Myocyte (in vitro differentiated cells): ENCODE measurements around the gene TNFRSF8. TPM values are rescaled to one million over a fixed set of nuclear protein-coding genes. Genes with fewer than 3 reads are reported as not detected.

Experiments
- DNase-seq: peaks from one replicate; pipeline ENCODE4 v3.0.0-alpha.2; 2012; ENCODE audit warnings: low read depth
- total RNA-seq: library from RNA; depleted of rRNA; stranded (reverse); fragments of >200 nt; gene quantifications from 2 replicates; pipeline ENCODE4 v1.2.3, GENCODE V29; 2014

The TNFRSF8 gene
- total RNA-seq, 1 donor from 2014 or later: 0.16 TPM

DNA sequence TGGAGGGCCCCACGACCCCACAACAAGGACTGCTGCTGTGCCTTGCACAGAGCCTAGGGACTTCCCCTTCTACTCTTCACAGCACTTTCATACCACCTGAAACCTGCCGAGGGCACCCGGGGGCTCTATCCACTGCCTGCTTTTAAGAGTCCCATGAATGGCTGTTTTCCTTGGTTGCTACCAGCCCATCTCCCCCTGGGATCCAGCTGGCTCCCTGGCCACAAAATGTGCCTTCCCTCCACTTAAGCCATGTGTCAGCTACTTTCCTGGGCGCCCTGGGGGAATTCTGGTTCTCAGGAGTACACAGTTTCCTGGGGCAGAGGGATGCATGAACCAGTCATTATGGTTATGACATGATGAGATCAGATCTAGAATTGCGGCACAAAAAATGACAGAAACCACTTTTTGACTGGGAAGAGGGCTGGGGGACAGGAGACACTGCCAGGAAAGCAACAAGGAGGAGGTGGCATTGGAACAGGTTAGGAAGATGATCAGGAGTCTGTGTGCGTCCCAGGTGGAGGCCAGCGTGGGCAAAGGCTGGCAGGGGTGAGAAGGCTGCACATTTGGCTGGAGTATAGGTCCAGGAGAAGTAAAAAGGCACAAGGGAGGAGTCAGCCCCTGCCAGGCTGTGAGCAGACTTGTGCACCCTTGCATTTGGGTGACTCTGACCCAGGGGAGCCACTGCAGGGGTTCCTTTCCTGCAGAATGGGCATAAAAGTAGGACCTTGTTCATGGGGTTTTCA, 3.2 kb upstream of the TNFRSF8 start:
- DNase-seq: no peak

DNA sequence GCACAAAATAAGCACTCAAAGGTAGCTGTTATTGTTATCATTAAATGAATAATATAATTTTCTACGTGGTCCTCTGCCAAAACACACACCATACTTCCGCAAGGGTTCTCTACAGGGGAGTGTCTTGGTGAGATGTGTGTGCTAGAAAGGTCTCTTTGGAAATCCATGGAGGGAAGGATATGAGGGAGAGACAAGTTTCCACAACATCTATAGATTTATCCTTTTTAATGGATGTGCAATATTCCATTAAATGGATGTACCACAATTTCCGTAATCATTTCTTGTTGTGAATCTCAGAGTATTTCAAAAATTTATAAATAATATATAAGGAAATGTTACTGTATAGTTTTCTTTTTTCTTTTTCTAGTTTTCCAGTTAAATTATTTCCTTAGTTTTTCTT, 2.6 kb upstream of the TNFRSF8 start:
- DNase-seq: no peak

DNA sequence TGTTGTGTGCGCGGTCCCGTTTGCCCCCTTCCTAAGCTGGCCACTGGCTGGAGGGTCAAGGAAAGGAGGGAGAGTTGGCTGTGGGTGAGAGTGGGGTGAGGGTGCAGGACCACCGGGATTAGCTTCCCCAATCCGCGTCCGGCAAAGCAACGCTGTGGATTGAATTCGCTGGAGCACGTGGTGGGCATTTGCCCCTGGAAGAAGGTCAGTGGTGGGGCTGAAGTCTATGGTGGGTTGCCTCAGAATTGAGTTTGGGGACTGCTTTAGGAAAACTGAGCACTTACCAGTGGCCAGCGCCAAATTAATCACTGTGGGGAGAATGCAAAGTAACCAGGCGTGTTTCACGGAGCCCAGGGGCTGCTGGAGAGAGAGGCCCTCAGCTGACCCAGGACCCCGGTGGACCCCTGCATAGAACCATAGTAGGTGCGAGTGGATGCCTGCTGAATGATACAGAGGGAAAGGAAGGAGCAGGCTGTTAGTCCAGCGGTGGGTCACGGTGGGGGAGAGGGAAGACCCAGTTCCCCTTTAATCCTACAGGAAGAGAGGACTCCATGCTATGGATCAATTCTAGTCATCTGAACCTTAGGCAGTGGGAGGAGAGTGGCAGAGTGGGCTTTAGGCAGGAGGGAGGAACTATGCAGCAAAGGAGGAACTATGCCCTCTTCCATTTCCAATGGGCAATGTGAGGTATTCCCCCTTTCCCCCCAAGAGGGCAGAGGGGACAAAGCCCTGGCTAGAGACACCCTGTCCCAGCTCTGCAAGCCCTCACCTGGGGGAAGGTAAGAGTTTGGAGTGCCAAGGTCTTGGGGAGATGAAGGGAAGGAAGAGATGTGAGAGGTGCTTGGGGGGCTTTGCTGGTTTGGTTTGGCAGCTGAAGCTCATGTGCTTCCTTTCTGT, 1.2 kb downstream of the TNFRSF8 start:
- DNase-seq: no peak

DNA sequence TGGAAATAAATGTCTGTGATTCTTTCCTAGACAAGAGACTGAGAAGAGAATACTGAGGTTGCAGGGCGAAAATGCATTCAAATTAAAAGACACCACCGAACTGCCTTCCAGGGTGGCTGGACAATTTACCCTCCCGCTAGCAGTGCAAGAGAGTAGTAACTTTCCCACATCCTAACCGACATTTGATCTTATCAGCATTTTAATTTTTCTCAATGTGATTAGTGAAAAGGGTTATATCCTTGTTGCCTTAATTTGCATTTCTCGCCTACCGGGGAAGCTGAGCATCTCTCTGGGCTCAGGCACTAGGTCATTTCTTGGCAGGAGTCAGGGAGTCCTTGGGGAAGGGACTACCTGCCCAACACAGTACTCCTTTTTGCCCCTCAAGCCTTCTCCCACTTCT, 2.8 kb downstream of the TNFRSF8 start:
- no peak for DNase-seq

DNA sequence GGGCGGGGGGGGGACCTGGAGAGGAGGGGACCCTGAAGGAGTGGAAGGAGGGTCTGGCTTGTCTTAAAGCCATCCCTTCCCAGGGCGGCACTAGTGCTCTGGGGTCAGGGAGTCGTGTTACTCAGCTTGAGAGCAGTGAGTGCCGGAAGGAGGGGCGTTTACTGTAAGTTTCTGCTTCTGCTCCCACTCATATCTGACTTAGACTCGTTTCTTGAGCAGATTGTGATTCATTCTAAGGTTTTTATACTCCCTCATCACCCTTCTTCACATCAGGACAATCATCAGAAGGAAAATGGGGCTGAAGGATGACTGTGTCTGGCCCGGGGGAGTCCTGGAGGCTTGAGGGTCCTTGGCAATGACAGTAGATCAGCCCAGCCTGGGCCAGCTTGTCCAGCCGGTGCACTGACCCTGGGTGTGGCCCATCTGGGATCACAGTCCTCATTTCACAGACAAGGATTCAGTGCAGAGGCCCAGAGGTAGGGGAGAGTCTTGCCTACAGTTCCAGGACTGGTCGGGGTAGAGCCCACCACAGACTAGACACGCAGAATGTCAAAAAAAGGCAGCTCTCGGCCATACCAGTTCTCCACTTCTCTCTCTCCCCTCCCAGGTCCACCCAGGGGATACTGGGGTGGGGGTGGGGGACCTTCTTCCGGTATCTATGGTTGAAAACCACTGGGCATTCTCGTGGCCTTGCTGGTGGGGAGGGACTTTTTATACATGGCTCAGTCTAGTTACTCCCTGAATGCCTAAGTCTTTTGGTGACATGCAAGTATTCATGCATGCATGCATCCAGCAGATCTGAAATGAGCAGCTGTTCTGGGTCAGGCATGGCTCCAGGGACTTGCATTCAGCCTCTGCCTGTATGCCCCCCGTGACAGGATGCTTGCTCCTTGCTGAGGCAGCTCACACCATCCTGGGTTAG, 5.1 kb downstream of the TNFRSF8 start:
- peak; percentile 87 for DNase-seq

DNA sequence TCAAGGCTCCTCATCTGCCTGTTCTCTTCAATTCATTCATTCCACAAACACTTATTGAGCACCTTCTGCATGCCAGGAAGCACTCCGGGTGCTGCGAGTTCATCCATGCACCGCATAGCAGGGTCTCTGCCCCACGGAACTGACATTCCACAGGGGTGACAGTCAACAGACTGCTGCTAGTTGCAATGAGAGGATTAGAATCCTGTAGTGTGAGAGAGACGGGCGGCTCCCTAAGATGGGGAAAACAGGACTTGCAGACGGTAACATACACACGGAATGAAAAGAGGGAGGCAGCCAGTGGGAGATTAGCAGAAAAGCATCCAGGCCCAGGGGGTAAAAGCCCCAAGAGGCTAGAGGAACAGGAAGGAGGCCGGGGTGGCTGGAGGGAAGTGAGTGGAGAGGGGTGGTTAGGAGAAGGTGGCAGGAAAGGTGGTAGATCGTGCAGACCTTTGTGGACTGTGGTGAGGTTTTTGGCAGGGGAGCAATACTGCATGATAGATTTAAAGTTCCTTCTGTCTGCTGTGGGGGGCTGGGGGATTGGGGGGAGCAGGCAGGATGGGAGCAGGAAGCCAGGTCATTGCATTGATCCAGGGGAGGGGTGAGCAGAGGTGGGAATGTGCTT, 6.6 kb downstream of the TNFRSF8 start:
- DNase-seq: no peak

DNA sequence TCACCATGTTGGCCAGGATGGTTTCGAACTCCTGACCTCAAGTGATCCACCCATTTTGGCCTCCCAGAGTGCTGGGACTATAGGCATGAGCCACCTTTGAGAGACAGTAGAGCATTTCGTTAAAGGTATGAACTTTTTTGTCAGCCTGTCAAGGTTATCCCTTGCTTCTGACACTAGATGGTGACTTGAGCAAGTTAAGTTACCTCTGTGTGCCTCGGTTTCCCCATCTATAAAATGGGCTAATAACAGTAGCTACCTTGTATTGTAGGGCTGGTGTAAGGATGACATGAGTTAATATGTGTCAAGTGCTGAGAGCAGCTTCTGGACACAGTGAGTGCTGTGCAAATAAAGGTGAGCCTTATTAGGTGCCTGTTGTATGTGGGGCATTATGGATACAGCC, 8.8 kb downstream of the TNFRSF8 start:
- no peak for DNase-seq

DNA sequence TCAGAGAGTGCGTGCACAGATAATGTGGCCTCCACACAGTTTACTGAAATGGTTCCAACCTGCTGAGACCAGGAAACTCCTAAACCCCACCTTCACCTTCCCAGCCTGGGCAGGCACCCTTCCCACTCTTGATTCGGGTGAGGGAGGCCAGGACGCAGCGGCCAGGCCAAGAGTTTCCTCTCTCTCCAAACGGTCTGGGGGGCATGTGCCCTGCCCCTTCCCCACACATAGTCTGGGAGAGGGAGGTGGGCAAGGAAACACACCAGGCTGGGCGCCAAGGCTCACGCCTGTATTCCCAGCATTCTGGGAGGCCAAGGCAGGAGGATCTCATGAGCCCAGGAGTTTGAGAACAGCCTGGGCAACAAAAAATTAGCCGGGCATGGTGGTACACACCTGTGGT, 9.6 kb downstream of the TNFRSF8 start:
- no peak for DNase-seq

DNA sequence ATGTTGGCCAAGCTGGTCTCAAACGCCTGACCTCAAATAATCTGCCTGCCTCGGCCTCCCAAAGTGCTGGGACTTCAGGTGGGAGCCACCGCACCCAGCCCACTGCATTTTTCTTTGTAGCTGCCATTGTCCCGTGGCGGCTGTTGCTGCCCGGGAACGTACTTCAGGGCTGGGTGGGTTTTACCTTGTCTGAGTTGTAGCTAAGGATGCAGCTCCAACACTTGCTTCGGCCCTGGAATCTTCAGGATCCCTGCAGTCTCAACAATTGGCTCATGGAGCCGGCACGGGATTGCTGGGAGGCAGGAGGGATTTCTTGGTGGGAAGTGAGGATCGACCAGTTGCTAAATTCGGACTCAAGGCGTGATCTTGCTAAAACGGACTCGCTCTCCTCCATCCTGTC, 10.7 kb downstream of the TNFRSF8 start:
- DNase-seq: no peak

DNA sequence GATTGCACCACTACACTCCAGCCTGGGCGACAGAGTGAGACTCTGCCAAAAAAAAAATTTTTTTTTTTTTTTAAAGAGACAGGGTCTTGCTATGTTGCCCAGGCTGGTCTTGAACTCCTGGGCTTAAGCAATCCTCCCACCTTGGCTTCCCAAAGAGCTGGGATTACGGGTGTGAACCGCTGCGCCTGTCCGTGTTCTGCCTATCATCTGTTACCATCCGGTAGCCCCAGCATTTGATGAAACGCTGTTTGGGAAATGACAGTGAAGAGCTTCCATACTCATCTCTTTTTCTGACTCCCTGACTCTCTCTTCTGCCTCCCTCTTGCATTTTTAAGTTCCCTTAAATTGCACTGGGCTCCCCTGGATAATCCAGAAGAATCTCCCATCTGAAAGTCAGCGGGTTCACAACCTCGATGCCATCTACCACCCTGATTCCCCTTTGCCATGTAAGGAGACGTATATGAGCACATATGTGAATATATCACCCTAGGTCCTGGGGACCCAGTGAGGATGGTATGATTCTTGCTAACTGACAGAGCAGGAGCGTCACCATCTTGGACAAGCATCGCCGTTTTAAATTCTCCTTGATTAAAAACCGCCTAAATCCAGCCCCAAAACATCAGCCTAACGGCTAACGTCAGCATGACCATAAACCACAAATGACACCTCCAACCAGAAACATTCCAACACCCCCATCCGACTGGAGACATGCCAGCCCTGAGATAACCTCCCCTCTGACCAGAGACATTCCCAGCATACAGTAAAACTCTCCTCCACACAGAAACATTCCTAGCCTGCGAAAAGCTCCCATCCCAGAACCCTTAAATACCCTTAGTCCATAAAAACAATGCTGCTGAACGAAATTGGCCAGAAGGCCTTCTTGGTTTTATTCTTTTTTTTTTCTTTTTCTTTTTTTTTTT, 12.4 kb downstream of the TNFRSF8 start:
- peak; percentile 89 for DNase-seq

DNA sequence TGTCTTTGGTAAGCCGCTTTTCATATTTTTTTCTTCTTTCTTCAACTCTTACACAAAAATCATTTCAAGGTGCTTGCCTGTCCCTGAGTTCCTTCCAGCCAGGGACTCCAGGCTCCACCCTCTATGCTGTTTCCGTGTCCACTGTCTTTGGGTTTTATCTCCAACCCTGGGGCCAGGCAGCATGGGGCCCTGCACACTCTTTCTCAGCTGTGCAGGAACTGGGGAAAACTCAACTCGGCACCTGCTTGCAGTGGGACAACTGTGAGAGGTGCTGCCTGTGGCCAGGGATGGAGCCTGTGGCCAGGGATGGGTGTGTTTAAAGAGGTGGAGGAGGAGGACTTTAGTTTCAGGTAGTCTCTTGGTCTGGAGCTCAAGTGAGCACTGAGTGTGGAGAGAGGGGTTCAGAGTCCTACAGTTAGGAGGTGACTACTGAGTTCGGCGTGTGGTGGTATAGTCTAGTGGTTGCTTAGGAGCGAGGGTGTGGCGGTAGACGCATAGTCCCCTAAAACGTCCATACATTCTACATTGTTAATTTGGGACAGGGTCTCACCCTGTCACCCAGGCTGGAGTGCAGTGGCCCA, 13.4 kb downstream of the TNFRSF8 start:
- DNase-seq: peak; percentile 40

DNA sequence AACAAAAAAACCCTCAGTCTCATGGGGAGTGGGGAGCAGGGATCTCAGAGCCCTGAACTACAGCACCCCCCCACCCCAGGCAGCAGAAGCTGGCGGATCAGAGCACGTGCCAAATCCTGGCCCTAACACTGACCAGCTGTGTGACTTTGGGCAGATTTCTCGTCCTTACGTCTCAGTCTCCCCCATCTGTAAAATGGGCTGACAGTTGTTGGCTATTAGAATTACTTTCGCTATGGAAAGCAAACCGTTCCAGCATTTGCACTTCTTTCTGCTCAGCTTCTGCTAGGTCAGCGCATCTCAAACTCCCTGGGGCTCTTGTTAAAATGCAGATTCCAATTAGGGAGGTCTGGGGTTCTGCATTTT, 15.5 kb downstream of the TNFRSF8 start:
- DNase-seq: no peak

DNA sequence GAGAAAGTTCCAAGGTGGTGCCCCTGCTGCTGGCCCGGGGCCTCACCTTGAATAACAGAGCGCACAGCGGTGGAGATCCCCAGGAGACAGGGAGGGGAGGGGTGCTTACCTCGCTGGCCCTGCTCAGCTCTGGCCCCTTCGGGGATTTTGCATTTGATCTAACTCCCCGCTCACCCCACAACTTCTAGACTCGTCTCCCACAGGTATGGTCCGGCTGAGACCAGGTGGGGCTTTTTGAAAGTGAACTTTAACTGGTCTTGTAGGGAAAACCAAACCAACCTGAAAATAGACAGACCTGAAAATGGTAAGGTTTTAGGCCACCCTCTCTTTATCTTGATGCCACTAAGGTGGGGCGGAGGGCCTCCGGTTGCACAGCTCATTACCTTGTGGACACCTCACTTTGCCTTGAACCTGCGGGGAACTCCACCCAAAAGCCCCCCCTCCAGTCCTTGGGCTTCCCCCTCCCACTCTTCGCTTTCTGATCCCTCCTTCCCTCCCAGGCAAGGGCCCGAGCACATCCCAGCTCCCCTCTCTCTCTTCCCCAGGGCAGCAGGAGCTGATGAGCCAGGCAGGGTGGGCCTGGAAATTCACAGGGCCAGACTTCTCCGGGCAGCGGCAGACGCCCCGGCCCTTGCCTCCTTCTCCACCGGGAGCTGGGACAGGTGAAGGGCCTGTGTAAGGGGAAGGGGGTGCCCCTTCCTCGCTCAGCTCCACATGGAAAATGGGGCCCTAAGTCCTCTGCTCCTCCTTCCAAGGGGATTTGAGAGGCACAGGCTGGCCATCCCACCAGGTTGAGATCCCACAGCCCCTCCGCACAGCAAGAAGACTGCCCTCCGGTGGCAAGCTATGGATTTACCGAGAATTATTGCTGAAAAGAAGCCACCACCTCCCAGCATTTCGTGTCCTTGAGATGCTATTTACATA, 16.1 kb downstream of the TNFRSF8 start:
- DNase-seq: peak; percentile 53

DNA sequence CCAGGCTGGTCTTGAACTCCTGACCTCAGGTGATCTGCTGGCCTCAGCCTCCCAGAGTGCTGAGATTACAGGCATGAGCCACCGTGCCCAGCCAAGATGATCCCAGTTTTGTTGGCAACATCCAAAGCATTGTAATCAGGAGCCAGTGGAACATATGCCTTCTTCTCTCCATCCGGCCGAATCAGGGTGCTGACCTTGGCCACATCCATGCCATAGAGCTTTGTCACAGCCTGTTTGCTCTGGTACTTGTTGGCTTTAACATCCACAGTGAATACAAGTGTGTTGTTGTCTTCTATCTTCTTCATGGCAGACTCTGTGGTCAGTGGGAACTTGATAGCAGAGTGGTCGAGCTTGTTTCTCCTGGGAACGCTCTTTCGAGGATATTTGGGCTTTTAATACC, 17.1 kb downstream of the TNFRSF8 start:
- DNase-seq: peak; percentile 43

DNA sequence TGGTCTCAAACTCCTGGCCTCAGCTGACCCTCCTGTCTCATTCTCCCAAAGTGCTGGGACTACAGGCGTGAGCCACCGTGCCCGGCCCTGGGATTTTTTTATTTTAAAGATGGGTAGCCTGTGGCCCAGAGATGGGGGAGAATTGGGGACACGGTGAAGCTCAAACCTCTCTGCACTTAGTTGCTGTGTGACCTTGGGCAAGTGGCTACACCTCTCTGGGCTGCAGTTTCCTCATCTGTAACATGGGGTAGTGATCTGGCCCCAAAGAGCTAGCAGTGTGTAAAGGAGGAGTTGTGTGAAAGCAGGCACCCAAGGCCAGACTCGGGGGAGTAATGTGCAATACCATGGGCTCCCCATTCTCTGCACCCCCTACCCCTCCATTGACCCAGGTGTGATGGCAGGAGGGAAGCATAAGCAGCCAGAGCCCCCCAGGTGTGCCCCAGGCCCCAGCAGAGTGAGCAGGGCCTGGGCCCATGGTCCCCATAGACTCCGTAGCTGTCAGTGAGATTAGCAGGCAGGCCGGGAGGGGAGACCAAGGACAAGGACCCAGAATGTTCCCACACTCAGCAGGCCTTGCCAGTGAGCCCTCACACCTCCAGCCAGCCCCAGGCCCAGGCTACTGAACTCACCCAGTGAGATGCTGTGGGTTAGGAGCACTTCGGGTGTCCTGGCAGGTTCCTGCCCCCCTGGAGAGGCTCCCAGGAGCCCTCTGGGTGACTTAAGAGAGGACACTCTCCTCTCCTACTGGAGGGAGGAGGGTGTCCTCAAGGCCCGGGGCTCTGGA, 17.9 kb downstream of the TNFRSF8 start:
- no peak for DNase-seq

DNA sequence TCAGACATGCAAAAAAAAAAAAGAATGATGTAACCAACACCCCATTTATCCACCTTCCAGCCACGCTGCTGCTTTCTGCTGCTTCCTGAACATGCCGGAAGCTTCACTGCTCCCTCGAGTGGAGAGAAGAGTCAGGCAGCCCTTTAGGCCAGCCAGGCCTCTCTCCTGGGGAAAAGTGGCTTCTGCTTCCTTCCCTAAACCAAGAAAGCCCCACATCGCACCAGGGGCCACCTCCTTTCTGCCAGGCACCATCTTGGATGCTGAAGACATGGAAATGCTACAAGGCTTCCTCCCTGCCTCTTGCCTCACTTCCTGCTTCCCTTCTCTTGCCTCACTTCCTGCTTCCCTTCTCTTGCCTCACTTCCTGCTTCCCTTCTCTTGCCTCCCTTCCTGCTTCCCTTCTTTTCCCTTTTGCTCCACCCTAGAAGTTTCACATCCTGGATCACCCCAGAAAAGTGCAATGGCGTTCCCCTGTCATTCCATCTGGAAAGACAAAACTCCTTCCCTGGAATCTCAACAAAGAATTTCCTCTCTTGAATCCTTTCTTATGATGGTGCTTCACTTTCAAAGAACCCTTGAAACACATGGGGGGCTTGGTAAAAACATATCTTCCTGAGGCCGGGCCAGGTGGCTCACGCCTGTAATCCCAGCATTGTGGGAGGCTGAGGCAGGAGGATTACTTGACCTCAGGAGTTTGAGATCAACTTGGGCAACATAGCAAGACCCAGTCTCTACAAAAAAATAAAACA, 18.7 kb downstream of the TNFRSF8 start:
- no peak for DNase-seq

DNA sequence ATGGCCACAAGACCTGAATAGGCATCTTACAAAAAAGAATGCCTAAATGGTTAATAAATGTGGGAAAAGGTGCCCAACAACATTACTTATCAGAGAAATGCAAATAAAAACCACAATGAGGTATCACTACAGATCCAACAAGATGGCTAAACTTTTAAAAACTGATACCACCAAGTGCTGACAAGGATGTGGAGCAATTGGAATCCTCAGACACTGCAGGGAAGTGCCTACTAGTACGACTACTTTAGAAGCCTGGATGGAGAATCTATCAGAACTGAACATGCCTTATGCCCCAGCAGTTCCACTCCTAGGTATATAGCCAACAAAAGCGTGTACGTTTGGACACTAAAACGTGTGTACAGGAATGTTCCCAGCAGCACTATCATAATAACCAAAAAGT, 19.9 kb downstream of the TNFRSF8 start:
- no peak for DNase-seq
